Measurements from ENCODE around the gene TRIM44.

Gene TRIM44

DNA sequence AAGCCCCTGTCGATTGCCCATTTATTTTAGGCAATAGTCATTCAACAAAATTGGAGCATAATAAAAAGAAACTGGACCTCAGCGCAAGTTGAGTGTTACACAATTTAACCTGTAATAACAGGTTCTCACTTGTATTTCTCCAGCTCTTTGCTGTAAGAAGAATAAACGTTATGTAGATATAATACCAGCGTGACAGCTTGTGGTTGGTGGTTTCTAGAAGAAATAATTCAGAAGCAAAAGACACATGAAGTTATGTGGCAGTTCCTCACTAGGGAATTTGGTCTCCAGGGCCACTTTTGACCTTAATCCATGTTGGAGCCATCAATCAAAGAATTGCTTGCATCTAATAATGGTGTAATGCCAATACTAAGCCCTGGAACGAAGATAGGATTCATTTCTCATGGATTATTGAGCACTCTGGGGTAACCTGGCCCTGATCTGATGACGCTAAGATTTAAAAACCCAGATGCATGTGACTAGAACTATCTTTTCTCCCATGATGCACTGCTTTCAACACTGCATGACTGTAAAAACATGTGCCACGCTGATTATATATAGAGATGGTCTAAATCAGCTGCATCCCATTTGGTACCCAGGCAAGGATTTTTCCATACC, 151.6 kb downstream of the TRIM44 start:
- no peak for DNase-seq (ENCODE audit: low spot score)
- TF ChIP-seq, protein P1, sequence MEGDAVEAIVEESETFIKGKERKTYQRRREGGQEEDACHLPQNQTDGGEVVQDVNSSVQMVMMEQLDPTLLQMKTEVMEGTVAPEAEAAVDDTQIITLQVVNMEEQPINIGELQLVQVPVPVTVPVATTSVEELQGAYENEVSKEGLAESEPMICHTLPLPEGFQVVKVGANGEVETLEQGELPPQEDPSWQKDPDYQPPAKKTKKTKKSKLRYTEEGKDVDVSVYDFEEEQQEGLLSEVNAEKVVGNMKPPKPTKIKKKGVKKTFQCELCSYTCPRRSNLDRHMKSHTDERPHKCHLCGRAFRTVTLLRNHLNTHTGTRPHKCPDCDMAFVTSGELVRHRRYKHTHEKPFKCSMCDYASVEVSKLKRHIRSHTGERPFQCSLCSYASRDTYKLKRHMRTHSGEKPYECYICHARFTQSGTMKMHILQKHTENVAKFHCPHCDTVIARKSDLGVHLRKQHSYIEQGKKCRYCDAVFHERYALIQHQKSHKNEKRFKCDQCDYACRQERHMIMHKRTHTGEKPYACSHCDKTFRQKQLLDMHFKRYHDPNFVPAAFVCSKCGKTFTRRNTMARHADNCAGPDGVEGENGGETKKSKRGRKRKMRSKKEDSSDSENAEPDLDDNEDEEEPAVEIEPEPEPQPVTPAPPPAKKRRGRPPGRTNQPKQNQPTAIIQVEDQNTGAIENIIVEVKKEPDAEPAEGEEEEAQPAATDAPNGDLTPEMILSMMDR (IDR thresholded peaks at IDR 0.05; ENCODE audit: extremely low read depth, missing control alignments): no peak

DNA sequence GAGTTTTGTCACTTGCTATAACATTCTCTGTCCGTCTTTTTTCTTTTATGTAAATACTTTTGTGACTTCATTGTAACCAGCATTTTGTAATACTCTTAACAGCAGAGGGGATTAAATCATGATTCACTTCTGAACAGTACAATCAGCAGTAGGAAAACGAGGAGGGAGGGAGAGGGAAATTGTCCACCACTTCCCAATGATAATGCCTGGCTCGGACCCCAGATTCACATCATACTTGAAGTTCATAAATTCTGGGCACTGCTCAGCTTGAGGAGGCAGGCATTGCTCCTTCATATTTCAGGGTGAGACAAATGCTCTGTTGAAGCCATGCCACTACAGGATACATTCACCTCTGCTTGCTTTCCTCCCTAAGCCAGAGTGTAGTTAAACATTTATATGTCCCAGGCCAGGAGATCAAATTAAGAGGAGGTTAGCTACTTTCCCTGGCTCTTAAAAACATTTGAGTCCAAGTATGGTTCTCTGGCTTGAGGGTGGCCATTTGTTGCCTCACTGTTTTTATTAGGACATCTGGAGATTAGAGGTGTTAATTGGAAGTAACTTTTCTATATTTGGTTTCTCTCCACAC, 152.2 kb downstream of the TRIM44 start:
- DNase-seq (ENCODE audit: low spot score): no peak
- TF ChIP-seq, protein P1 (IDR thresholded peaks at IDR 0.05; ENCODE audit: extremely low read depth, missing control alignments): no peak

DNA sequence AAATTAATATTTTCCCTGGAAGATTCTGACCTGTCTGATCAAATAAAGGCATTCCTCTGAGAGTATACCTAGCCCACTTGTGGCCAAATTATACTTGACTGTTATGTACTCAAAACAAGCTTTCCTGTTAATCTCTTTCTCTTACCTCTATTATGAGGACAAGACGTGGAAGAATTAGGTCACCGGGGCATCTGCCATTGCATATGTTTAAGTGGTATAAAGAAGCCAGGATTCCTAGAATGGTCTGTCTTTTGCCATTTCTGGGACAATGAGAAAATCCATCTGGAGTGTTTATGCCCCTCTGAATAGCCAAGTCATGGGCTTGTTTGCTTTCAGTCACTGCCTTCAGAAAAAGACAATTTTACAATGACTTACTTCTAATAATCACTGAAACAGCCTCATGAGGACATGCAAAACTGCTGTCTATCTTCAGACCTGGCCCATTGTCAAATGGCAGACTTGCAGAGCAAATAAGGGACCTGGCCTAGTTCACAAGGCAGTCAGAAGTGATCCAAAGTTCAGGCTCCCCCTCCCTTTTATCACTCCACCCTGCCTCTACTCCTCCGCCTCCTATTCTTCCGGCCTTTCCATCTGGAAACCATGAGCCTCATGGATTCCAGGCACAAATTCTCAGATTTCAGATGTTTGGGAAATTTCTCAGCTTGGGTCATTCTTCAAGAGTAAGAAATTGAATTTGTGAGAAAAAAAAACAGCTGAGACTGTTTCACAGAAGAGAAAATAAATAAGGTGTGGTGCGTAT, 153.2 kb downstream of the TRIM44 start:
- TF ChIP-seq, protein P1 (IDR thresholded peaks at IDR 0.05; ENCODE audit: extremely low read depth, missing control alignments): no peak
- no peak for DNase-seq (ENCODE audit: low spot score)

DNA sequence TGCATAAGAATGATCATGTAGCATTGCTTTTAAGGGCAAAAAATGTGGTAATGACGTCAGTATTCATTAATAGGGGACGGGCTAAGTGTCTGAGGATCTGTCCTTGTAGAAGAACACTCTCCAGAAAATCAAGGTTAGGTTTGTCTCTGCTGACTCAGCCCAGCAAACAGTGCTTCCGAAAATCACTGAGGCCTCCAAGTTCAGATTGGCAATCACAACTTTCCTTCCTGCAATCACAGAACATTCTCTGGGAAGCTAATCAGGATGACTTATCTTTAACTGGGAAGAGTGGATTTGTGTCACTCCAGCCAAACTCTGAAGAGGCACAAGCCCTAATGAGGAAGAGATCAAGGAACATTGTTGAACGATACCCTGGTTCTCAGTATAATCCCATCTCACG, 158.0 kb downstream of the TRIM44 start:
- TF ChIP-seq, protein P1 (IDR thresholded peaks at IDR 0.05; ENCODE audit: extremely low read depth, missing control alignments): no peak
- no peak for DNase-seq (ENCODE audit: low spot score)

DNA sequence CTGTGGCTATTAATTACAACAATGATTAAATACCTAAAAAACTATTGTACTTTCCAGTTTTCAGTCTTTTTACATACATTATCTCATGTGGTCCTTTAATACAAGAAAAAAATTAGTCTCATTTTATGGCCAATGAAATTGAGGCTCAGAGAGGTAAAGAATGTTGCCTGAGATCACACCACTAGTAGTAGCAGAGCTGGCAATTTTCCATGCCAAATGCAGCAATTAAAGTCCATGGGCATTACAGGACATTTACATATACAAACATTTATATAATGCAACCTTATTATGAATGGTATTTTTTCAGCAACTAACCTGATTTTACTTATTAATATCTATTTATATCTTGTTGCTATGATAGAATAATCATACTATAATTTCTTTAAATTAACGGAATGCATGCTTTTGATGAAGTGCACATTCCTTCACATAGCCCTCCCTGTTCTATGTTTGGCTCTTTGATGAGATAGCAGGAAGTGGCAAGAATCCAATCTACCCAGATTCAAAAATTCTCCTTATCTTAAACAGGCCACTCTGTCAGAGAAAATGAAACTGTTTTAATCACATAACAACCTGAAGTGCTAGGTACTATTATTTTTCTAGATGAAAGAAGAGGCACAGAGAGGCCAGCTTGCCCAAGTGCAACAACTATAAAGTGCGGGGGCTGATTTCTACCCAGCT, 160.4 kb downstream of the TRIM44 start:
- TF ChIP-seq, protein P1 (IDR thresholded peaks at IDR 0.05; ENCODE audit: extremely low read depth, missing control alignments): no peak
- no peak for DNase-seq (ENCODE audit: low spot score)

DNA sequence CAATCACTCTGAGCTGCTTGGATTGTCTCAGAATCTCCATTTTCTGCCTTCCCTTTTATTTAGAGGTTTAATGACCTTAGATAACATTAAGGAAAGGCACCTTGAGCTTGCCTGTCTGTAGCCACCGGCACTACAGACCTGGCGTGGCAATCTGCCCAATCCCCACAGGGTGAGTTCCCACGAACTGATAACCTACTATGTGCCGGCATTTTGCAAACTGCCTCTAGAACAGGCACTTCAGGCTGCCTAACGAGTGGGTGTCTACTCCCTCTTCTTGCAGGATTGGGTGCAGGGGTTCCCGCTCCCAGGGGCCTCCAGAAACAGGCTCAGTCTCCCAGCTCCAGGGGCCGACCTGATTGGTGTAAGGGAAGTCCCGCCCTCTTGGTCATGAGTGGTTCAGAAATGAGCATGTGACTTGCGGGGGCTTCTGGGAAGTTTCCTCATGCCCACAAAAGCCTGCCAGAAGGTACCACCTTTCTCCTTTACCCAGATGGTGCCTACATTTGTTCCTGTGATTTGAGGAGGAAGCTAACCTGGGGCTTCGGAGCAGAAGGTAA, 161.2 kb downstream of the TRIM44 start:
- TF ChIP-seq, protein P1 (IDR thresholded peaks at IDR 0.05; ENCODE audit: extremely low read depth, missing control alignments): no peak
- DNase-seq (ENCODE audit: low spot score): no peak
